ENCODE results near the gene SURF1. TPM values are rescaled to one million over a fixed set of nuclear protein-coding genes. Genes with fewer than 3 reads are reported as not detected.
"Not testable (repeated sequence)": the region's sequence is repeated elsewhere in the genome, so short reads cannot be mapped to it uniquely, and the experiment has no call there.

Gene SURF1
- total RNA-seq, 1 donor from 2014 or later, result 27.3 TPM

DNA sequence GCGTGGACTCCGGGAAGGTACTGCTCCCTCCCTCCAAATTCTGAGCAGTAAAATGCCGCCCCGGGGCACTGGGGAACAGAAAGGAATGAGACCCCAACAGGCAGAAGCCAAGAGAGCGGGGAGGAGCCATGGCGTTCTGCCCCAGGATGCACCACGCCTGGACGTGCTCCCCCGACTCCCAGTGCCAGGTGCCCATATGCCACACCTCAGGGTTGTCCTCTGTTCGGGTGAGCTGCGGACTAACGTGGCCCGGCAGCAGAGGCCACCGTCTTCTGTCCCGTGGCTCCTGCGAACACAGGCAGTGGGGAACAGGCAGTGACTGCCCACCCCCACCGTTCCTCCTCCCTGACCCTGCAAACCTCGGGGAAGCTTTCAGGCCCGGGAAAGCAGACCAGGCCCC is 25.1 kb downstream of the SURF1 start:
- no peak for DNase-seq (ENCODE audit: low read depth)
- TF ChIP-seq, protein P1, sequence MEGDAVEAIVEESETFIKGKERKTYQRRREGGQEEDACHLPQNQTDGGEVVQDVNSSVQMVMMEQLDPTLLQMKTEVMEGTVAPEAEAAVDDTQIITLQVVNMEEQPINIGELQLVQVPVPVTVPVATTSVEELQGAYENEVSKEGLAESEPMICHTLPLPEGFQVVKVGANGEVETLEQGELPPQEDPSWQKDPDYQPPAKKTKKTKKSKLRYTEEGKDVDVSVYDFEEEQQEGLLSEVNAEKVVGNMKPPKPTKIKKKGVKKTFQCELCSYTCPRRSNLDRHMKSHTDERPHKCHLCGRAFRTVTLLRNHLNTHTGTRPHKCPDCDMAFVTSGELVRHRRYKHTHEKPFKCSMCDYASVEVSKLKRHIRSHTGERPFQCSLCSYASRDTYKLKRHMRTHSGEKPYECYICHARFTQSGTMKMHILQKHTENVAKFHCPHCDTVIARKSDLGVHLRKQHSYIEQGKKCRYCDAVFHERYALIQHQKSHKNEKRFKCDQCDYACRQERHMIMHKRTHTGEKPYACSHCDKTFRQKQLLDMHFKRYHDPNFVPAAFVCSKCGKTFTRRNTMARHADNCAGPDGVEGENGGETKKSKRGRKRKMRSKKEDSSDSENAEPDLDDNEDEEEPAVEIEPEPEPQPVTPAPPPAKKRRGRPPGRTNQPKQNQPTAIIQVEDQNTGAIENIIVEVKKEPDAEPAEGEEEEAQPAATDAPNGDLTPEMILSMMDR (conservative IDR thresholded peaks at IDR 0.05; ENCODE audit: low read depth, low read length), result no peak

DNA sequence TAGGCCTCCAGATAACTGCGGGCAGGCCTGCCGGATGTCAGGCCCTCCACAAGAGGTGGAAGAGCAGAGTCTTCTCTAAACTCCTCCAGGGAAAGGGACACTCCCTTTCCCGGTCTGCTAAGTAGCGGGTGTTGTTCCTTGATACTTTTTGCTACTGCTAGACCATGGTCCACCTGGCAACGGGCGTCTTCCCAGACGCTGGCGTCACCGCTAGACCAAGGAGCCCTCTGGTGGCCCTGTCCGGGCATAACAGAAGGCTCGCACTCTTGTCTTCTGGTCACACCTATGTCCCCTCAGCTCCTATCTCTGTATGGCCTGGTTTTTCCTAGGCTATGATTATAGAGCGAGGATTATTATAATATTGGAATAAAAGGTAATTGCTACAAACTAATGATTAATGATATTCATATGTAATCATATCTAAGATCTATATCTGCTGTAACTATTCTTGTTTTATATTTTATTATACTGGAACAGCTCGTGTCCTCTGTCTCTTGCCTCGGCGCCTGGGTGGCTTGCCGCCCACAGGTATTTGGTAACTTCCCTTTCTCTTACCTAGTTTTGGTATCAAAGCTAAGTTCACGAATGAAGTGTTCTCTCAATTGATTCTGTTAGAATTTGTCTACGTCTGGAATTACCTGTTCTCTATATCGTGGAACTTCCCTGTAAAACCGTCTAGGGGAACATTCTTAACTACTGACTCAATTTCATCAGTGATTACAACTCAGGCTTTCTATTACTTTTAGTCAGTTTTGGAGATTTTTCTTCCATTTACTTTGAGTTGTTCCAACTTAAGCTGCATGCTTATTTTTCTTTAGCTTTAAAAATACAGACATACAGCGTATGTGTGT is 26.8 kb downstream of the SURF1 start:
- TF ChIP-seq, protein P1 (conservative IDR thresholded peaks at IDR 0.05; ENCODE audit: low read depth, low read length), result peak; percentile 62
- DNase-seq (ENCODE audit: low read depth); H3K4me3 ChIP-seq (ENCODE audit: low read depth, low read length): not testable (repeated sequence)

More for the DNA sequence above, 25.1 kb downstream of the SURF1 start:
- no peak overlapping the region for H3K4me3 ChIP-seq (ENCODE audit: low read depth, low read length)

DNA sequence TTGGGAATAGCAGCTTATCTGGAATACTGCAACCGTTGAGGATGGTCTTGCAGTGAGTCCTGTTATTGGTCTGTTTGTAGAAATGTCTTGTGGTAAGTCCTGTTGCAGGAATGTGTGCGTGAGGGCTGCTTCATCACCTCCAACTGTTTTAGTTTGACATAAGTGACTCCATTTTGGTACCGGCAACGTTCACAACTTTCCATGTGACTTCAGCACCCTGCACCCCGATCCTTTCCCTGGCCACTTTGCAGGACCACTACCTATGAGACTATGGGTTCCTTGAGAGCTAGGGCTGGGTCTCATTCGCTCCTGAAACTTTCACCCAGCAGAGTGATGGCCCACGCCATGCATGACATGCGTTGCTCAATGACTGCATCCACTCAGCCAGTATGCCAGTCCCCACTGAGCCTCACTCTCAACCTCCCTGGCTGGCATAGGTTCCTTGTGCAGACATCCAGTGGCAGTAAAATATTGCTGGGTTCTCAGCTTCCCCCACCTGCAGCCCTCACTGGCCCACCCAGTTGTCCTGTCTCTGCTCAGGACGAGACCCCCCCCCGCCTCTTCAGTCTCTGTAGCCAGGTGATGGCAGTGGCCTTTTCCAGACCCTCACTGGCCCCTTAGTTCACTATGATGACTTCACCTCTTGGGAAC is 28.3 kb downstream of the SURF1 start:
- H3K4me3 ChIP-seq (ENCODE audit: low read depth, low read length), result no peak overlapping the region

DNA sequence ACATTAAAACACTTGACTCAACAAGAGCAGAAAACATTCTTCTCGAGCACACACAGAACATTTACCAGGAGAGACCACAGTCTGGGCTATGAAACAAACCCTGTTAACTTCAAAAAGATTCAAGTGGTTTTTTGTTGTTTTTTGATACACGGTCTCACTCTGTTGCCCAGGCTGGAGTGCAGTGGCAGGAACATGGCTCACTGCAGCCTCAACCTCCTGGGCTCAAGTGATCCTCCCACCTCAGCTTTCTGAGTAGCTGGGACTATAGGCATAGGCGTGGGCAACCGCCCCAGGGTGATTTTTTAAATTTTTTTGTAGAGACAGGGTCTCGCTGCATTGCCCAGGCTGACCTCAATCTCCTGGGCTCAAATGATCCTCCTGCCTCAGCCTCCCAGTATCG is 29.3 kb downstream of the SURF1 start:
- not testable (repeated sequence) for H3K4me3 ChIP-seq (ENCODE audit: low read depth, low read length); DNase-seq (ENCODE audit: low read depth)

More for the DNA sequence above, 28.3 kb downstream of the SURF1 start:
- TF ChIP-seq, protein P1 (conservative IDR thresholded peaks at IDR 0.05; ENCODE audit: low read depth, low read length), result no peak
- DNase-seq (ENCODE audit: low read depth), result no peak

DNA sequence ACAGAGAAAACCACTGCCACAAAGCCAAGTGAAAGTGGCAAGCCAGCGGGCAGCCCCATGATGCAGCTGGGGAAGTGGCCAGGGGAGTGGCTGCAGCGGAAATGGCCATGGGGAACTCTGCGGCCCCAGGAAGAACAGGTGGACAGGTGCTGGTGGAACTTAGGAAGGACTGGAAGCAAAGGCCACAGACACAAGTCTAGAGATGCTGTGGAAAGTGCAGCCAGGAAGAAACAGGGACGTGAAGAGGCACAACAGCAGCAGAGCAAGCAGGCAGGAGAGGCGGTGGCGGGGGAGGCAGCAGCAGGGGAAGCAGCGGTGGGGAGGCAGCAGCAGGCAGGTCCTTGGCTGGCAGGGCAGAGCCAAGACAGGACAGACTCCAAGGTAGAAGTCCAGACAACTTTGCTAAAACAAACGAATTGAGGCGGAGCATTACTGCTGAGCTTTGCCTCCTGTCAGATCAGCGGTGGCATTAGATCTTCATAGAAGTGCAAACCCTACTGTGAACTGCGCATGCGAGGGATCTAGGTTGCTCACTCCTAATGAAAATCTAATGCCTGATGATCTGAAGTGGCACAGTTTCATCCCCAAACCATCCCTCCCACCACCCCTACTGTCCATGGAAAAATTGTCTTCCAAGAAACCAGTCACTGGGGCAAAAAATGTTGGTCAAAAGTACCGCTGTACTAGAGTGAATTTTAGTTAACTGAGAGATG is 32.1 kb downstream of the SURF1 start:
- TF ChIP-seq, protein P1 (conservative IDR thresholded peaks at IDR 0.05; ENCODE audit: low read depth, low read length), result no peak
- no peak overlapping the region for H3K4me3 ChIP-seq (ENCODE audit: low read depth, low read length)
- DNase-seq (ENCODE audit: low read depth), result no peak

DNA sequence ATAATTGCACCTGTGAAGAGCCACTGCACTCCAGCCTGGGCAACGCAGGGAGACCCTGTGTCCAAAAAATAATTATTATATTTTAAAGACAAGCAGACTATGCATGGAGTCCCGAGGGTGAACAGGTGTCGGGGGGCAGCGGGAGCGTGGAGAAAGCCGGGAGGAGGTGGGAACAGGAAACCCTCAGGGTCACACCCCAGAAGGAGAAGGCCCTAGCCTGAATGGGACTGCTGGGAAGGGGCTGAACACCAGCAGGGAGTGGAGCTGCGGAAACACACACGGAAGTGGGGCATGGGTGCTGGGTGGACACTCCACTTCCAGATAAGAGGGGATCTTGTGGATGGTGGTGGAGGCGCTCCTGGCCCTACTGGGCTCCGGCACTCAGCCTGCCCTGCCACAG is 33.1 kb downstream of the SURF1 start:
- no peak for DNase-seq (ENCODE audit: low read depth)
- H3K4me3 ChIP-seq (ENCODE audit: low read depth, low read length), result no peak overlapping the region
- TF ChIP-seq, protein P1 (conservative IDR thresholded peaks at IDR 0.05; ENCODE audit: low read depth, low read length), result no peak

DNA sequence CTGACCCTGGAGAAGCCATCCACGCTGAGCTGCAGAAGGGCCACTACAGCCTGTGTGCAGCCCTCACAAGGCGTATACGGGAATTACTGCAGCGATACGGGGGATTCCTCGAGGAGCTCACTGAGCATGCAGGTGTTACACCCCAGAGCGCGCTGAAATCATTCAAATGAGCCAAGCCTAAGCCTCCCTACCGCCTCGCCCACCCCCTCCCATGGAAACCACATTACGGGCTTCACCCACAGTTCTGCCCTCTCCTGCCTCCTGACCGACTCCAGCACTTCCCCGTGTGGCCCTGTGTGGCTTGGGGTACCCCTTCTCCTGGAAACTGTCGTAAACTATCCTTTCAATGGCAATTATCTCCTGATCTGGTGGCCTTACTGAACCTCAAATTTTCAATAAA is 33.6 kb downstream of the SURF1 start:
- no peak for DNase-seq (ENCODE audit: low read depth)
- TF ChIP-seq, protein P1 (conservative IDR thresholded peaks at IDR 0.05; ENCODE audit: low read depth, low read length), result no peak
- no peak overlapping the region for H3K4me3 ChIP-seq (ENCODE audit: low read depth, low read length)

All from epithelial cell of proximal tubule (primary cell).